Neural cell (in vitro differentiated cells): Measurements from ENCODE around the gene UFD1.

Experiments
- CTCF ChIP-seq: fragments of 450-650 bp; IDR thresholded peaks from 2 replicates; pipeline ENCODE4 v1.5.1; 2014; ENCODE audit warnings: antibody characterized with exemption, mild to moderate bottlenecking, moderate library complexity; ENCODE audit not compliant: poor library complexity, severe bottlenecking
- EZH2 ChIP-seq: fragments of 200-600, 300-800 bp; shearing (Covaris generic), sonication (generic); IDR thresholded peaks from 2 replicates; pipeline ENCODE4 v1.6.1; 2014; ENCODE audit warnings: antibody characterized with exemption, low read length, borderline replicate concordance, mild to moderate bottlenecking; ENCODE audit not compliant: insufficient read depth, poor library complexity, severe bottlenecking
- POLR2AphosphoS5 ChIP-seq: IDR thresholded peaks from 2 replicates; pipeline ENCODE4 v1.6.1; 2012
- RAD21 ChIP-seq: fragments of 450-650 bp; conservative IDR thresholded peaks from 2 replicates; pipeline ENCODE4 v1.6.1; 2014; ENCODE audit warnings: antibody characterized with exemption, mild to moderate bottlenecking, moderate library complexity

GRCh38 chr22:19517919-19518611 is 39.1 kb upstream of the UFD1 start:
- TF ChIP-seq CTCF (no peak), EZH2 (no peak), RAD21 (no peak), POLR2AphosphoS5 (no peak)
